Right lobe of liver (tissue), 4 donors: Measurements from ENCODE around the gene COA8.

Source experiments
- CTCF ChIP-seq, 4 donors: fragments of 200-600 bp in 3 of 4; fragments of 450-650 bp in 1 of 4; IDR thresholded peaks; one replicate each; pipeline versions ENCODE4 v1.5.1 to v1.8.0; 2016 to 2022; ENCODE audit warnings: antibody characterized with exemption in 4 of 4, mild to moderate bottlenecking in 2 of 4
- POLR2A ChIP-seq: fragments of 450-650 bp; IDR thresholded peaks from one replicate; pipeline ENCODE4 v1.6.1; 2017; ENCODE audit warnings: antibody characterized with exemption, mild to moderate bottlenecking
- donor health status: DM: no; HTN: no; CAD: no.
- donor health status: DM: no; HTN: no; CAD: no.
- donor health status: DM: no; HTN: yes; CAD: no.

GRCh38 chr14:103552011-103552845 is 10.5 kb upstream of the COA8 start:
- TF ChIP-seq CTCF (IDR thresholded peaks at IDR 0.05): no peak
- no peak for TF ChIP-seq POLR2A
